NT2/D1 (cell line): ENCODE data around the gene KREMEN1.

ENCODE experiments used
- YY1 ChIP-seq: IDR thresholded peaks from 2 replicates; pipeline ENCODE4 v1.6.1; 2011; ENCODE audit not compliant: insufficient read length, insufficient read depth
- ZNF274 ChIP-seq: IDR thresholded peaks from 2 replicates; pipeline ENCODE4 v1.6.1; 2011; ENCODE audit warnings: mild to moderate bottlenecking, low read depth, low read length

DNA sequence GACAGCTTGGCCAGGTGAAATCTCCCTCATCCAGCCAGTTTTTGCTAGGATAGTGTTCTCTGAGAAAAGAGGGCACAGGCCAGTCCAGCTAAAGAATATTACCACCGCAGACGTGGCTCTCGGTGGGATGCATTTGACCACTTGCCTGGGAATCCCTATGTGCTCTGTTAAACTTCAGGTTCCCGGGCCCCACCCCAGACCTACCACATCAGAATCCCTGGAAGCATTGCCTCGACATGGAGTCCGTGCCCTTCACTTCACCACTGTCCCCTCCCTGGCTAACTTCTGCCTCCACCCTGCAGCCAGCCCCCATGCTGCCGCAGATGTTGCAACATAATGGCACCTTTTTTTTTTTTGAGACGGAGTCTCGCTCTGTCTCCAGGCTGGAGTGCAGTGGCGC, 76.0 kb downstream of the KREMEN1 start:
- no peak for TF ChIP-seq ZNF274
- TF ChIP-seq YY1, result no peak
